IPS-18c (cell line): ENCODE data around the gene CCDC78.
A peak's percentile ranks its signal among the peaks of the same experiment; 100 is the strongest.
"Not testable (repeated sequence)": the region's sequence is repeated elsewhere in the genome, so short reads cannot be mapped to it uniquely, and the experiment has no call there.

Source experiments
- H3K4me3 ChIP-seq: 2 replicates; pipeline ENCODE4 v1.7.0; 2013; ENCODE audit warnings: low read depth, mild to moderate bottlenecking, low read length, moderate library complexity; ENCODE audit not compliant: insufficient read depth
- H3K9me3 ChIP-seq: one replicate; pipeline ENCODE4 v1.6.1; 2013; ENCODE audit warnings: mild to moderate bottlenecking, low read length, moderate library complexity; ENCODE audit not compliant: control insufficient read depth, insufficient read depth

CCDC78 gene

DNA sequence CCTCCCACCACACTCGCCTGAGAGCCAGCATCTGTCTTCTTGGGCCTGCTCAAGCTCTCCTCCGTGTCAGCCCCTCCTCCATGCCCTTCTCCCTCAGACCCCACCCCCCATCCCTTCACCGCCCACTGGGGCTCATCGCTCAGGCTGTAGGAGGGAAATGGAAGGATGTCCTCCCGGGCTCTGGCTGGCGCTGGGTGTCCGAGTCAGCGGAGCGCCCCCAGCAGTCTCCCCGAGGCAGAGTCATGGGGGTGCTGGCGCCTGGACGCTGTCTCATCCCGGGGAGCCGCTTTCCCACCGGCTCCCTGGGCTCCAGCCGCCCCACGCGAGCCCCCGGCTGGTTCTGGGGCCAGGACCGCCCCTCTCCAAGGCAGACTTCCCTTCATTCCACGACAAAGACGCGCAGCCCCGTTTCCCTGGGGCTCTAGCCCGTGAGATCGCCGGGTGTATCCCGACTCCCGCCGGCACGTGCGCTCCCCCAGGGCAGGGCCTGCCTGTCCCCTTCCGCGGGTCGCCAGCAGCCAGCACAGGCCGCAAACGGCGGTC, 5.7 kb downstream of the CCDC78 start:
- Histone ChIP-seq H3K9me3 (peaks cover 3% of the 10 kb centered on the region), H3K4me3 (peak overlapping the region; percentile 84)

DNA sequence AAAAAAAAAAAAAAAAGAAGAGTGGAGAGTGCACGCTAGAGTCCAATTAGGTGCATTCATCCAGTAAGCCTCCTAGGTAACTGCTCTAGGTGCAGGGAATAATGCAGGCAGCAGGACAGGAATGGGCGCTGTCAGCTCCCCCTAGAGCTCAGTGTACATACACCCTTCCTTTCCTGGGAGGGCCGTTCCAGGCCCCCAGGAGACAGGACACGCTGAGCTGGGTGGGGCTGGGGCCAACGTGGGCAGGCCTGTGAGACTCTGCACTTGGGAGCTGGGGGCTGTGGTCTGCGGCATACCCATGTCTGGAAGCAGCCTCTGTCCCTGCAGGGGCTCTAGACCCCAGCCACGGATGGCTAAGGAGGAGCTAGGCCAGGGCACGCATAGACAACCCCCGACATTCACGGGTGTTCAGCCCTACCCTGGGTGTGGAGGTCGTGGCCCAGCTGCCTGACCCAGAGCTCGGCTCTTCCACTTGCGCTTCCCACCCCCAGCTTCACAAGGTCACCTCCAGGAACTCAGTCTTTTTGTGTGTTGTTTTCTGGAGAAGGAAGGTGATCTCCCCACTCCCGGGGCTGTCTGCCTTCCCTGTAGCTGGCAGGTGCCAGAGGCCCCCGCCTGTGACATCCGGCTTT, 6.3 kb downstream of the CCDC78 start:
- Histone ChIP-seq H3K4me3 (peak overlapping the region; percentile 84; the same call in 1 of the 2 replicates), H3K9me3 (no peaks in the 10 kb centered on the region)

DNA sequence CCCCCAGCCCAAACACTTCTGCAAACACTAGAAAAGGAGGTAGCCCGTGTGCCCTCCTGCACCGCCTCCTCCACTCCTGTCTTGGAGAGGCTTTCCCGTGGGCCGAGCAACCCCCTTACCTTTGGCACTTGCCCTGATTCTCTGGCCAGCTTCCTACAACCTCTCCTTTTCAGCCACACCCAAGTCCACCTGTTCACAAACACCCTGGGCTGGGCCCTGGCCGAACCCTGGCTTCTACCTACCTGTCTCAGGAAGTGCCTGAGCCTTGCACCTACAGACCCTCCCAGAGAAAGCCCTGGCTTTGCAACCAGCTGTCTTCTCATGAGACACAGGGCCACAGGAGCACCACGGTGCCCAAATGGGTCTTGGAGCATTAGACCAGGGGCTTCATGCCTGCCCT, 7.3 kb downstream of the CCDC78 start:
- Histone ChIP-seq H3K9me3 (no peaks in the 10 kb centered on the region), H3K4me3 (no peak overlapping the region; the same call in 1 of the 2 replicates)

DNA sequence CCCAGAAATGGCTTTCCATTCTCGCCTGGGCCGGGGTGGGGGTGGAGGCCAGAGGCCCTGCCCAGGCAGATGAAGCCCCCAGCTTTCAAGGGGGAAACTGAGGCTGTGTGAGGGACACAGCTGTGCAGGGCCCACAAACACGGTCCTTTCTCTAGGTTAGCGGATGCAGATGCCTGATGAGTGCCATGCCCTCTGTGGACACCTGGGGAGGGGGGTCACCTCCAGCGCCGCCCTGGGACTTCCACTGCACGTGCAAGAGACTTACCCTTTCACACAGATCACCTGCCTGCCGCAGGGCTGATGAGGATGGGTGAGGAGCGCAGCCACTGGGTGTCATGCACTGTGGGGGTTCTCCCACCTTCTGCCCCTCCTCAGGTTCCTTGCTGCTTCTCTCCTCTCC, 7.9 kb downstream of the CCDC78 start:
- no peaks in the 10 kb centered on the region for H3K9me3 ChIP-seq
- H3K4me3 ChIP-seq, result no peak overlapping the region

DNA sequence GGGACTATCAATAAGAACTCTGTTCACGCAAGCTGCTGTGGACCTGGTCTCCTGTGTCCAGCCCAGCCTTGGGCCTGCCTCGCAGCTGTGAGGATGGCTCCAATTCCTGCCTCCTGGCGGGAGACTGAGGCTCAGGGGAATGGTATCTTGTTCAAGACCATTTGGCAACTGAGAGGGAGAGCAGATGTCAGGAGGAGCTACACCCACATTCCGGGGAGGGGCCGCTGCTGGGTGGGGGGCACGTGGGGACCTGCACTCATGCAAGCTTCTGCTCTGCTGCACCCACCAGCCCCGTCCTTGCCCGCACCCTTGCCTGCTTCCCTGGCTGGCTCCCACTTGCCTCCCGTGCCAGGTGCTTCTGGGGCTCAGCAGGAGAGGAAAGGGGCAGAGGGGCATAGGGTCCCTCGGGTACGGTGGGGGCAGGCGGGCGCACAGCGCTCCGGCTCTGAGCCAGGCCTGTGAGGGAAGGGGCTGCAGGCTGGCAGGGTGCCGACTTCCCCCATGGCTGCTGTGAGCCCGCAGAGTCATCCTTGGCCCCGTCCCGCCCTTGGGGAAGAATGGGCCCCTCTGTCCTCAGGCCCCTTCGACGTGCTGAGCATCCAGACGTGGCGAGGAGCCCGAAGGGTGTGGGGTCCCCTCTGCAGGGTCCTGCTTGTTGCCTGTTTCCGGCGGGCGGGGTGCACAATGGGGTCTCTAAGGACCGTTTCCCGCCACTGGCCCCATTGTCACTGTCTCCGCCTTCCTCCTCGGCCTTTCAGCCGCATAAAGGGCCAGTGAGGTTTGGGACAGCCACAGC, 8.6 kb downstream of the CCDC78 start:
- no peak overlapping the region for H3K4me3 ChIP-seq

DNA sequence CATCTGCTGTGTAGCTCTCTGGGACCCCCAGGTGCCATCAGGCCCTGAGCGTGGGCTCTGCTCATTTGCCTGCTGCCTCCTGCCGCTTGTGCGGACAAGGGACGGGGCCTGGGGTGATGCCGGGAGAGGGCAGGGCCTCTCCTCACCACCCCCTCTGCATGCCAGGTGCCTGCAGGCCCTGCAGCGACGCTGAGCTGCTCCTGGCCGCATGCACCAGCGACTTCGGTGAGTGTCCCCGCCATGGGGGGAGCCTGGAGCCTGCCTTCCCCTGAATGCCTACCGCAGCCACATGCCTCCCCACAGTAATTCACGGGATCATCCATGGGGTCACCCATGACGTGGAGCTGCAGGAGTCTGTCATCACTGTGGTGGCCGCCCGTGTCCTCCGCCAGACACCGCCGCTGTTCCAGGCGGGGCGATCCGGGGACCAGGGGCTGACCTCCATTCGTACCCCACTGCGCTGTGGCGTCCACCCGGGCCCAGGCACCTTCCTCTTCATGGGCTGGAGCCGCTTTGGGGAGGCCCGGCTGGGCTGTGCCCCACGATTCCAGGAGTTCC, 9.4 kb downstream of the CCDC78 start:
- H3K4me3 ChIP-seq, result peak overlapping the region; percentile 56
- H3K9me3 ChIP-seq, result no peaks in the 10 kb centered on the region

More for the DNA sequence above, 8.6 kb downstream of the CCDC78 start:
- H3K9me3 ChIP-seq, result no peaks in the 10 kb centered on the region

DNA sequence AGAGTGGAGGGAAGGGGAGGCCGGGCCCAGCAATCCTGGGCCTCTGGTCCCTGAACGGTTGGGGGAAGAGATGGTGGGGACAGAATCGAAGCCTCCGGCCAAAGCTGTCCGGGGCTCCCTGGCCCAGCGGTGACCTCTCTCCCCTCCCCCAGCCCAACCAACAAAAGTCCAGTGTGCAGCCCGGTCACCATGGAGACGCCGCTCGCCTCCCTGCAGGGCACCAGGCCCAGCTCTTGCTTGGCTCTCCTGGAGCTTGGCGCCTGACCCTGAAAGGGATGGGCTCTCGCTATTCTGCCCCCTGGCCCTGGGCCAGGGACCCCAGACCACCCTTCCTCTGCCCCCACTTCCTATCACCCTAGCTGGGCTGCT, 10.1 kb downstream of the CCDC78 start:
- Histone ChIP-seq H3K4me3 (peak overlapping the region; percentile 56), H3K9me3 (no peaks in the 10 kb centered on the region)

DNA sequence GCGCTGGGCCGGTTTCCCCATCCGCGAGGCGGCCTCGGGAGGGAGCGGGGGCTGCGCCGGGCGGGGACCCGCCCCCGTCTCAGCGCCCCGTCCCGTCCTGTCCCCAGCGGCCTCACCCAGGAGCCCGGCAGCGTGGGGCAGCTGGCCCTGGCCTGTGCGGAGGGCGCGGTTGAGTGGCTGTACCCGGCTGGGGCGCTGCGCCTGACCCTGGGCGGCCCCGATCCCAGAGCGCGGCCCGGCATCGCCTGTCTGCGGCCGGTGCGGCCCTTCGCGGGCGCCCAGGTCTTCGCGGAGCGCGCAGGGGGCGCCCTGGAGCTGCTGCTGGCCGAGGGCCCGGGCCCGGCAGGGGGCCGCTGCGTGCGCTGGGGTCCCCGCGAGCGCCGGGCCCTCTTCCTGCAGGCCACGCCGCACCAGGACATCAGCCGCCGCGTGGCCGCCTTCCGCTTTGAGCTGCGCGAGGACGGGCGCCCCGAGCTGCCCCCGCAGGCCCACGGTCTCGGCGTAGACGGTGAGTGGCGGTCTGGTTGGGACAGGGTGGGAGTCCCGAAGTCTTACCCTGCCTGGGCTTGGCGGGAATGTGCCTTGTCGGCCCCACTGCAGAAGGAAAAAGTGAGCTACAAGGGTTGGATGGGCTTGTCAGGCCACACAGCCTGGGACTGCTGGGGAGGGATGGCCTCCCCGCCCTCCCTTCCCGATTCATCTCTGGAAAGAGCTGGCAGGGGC, 10.6 kb downstream of the CCDC78 start:
- Histone ChIP-seq H3K4me3 (peak overlapping the region; percentile 56), H3K9me3 (no peaks in the 10 kb centered on the region)

DNA sequence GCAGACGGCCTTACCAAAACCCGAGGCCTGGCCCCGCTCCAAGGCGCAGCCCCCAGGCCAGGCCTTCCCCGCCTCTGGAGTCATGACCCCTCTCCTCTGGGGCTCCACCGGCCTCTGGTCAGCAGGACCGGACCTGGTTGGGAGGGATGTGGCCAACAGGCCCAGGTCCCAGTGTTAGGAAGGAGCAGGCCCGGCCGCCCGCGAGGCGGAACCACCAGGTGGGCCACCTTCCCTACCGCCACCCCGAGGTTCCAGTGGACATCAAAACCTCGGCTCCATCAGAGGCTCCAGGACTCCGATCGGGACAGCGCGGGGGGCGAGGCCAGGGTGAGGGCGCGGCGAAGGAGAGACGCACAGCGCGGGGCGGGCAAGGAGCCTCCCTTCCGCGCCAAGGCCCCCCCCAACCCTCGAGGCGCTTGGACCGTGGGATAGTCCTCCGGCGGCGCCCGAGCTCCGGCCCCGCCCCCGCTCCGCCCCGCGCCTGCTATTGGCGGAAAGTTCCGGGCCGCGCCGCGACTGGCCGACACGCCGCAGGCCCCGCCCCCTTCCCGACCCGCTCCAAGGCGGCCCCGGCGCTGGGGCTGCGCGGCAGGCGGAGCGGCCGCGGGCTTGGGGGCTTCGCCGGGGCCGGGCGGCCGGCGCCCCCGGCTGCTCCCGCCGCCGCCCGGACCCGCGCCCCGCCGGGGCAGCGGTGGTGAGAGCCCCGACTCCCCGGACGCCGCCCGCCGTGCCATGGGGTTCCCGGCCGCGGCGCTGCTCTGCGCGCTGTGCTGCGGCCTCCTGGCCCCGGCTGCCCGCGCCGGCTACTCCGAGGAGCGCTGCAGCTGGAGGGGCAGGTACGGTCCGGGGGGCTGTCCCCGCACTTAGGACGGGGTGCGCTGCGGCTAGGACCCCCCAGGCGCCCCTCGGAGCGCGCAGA, 11.4 kb downstream of the CCDC78 start, which contains the start of gene METRN:
METRN (plus strand) TSS at position 561 of the 919 bp plus-strand sequence; CDS start at position 733, 172 bp downstream.
- Histone ChIP-seq H3K4me3 (peak within 1 kb of the TSS; percentile 56), H3K9me3 (no peaks in the 10 kb centered on the region)

DNA sequence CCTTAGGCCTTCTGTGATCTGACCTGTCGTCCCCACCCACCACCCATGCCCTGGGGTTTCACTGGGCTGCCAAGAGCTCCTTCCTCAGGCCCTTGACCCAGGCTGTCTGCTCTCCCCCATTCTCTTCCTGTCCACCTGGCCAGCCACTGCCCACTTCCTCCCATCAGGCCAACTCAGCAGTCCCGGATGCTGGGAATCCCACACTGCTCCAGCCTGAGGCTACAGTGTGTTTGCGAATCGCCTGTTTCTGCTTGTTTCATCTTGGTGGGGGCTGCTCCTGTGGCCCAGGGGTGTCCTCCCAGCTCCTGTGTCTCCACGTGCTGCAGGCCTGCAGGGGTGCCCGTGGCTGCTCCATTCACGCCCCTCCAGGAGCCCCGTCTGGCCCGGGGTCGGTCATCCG, 12.2 kb downstream of the CCDC78 start:
- no peaks in the 10 kb centered on the region for H3K9me3 ChIP-seq
- no peak overlapping the region; the same call in 1 of the 2 replicates for H3K4me3 ChIP-seq

DNA sequence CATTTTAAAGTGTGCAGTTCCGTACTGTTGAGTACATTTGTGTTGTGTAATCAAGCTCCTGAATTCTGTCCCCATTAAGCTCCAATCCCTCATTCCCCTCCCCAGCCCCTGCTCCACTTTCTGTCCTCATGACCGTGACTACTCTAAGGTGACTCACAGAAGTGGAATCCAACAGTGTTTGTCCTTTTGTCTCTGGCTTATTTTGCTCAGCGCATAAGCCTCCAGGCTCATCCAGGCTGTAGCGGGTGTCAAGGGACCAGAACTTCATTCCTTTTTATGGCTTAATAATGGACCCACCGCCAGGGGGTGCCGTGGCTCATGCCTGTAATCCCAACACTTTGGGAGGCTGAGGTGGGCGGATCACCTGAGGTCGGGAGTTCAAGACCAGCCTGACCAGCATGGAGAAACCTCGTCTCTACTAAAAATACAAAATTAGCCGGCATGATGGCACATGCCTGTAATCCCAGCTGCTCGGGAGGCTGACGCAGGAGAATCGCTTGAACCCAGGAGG, 13.4 kb downstream of the CCDC78 start:
- H3K4me3 ChIP-seq, result not testable (repeated sequence)

DNA sequence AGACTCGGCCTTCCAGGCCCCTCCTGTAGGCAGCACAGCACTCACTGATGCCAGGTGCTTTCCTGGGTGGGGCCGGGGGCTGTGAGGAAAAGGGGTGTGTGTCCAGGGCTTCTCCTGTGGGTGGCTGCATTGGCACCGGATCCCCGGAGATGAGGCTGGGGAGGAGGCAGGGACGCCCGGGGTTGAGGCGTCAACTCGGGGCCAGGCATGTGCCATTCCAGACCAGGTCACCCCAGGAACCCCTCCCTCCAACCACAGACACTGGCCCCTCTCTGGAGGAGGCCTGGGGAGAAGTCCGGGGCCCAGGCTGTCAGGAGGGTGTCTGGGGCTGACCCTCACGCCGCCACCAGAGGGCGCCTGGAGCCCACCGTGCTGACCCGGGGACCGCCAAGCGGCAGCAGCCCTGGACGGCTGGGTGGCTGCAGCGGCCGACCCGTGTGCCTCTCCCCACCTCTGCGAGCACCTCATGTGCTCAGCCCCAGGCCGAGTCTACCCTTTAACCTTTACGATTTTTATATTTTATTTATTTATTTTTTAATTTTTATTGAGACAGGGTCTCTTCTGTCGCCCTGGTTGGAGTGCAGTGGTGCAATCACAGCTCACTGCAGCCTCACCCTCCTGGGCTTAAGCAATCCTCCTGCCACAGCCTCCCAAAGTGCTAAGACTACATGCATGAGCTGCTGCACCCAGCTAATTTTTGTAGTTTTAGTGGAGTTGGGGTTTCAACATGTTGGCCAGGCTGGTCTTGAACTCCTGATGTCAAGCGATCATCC, 14.5 kb downstream of the CCDC78 start:
- Histone ChIP-seq H3K4me3 (no peak overlapping the region), H3K9me3 (no peaks in the 10 kb centered on the region)

More for the DNA sequence above, 13.4 kb downstream of the CCDC78 start:
- not testable (repeated sequence) for H3K9me3 ChIP-seq

DNA sequence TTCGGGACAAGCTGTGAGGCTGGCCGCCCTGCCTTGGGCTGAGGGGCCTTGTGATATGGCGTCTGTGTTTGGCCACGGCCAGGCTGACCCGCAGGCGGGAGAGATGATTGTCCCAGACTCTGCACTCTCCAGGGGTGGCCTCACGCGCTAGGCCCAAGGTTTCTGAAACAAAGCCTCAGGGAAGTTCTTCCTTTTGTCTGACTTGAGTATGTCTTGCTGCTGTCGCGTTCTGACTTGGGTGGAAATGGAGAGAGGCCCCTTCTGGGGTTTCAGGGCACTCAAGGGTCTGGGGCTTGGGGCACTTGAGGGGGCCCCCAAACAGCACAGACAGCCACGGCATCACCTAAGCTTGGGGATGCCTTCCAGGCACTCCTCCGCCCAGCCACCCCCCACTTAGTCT, 15.2 kb downstream of the CCDC78 start:
- no peaks in the 10 kb centered on the region for H3K9me3 ChIP-seq

DNA sequence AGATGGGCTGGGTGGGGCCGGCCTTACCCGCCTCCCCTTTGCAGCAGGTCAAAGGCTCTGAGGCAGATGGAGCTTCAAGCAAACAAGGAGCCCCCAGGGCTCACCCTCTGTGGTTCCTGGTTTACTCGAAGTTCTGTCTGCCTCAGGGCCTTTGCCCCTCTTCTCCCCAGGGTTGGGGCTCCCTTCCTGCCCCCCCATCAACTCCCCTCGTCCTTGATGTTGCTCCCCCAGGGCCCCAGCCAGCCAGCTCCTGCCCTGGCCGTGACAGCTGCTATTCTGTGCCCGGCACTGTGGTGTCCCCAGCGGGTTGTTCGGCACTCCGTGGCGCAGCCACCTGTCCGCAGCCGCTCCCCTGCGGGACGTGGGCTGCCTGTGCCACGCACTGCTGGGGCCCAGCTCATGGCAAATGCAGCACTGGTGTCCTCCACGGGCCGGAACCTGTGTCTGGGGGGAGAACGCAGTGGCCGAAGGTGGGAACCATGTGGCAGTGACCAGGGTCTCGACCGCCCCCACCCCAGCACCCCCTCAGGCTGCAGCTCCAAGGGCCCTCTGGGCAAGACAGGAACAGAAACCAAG, 15.7 kb downstream of the CCDC78 start:
- H3K4me3 ChIP-seq, result no peak overlapping the region
- no peaks in the 10 kb centered on the region for H3K9me3 ChIP-seq

More for the DNA sequence above, 15.2 kb downstream of the CCDC78 start:
- no peak overlapping the region for H3K4me3 ChIP-seq
